Mammary epithelial cell (primary cell): Measurements from ENCODE around the gene GALNT17.

Experiments used
- EZH2 ChIP-seq: IDR thresholded peaks from 2 replicates; pipeline ENCODE4 v1.6.1; 2012; ENCODE audit warnings: low read length, inconsistent platforms, borderline replicate concordance
- TF ChIP-seq, protein P1 (sequence below), 2 donors: IDR thresholded peaks in 1 of 2; conservative IDR thresholded peaks in 1 of 2; 2 replicates each; pipeline ENCODE4 v1.5.1; 2011 to 2012; ENCODE audit warnings: inconsistent platforms in 2 of 2, low read length in 2 of 2, mild to moderate bottlenecking in 2 of 2, control low read depth in 1 of 2, low read depth in 1 of 2; ENCODE audit not compliant: insufficient read depth in 1 of 2; ENCODE audit errors: extremely low read depth in 1 of 2

GRCh38 chr7:71343039-71343438, 211.1 kb downstream of the GALNT17 start:
- TF ChIP-seq, protein P1, sequence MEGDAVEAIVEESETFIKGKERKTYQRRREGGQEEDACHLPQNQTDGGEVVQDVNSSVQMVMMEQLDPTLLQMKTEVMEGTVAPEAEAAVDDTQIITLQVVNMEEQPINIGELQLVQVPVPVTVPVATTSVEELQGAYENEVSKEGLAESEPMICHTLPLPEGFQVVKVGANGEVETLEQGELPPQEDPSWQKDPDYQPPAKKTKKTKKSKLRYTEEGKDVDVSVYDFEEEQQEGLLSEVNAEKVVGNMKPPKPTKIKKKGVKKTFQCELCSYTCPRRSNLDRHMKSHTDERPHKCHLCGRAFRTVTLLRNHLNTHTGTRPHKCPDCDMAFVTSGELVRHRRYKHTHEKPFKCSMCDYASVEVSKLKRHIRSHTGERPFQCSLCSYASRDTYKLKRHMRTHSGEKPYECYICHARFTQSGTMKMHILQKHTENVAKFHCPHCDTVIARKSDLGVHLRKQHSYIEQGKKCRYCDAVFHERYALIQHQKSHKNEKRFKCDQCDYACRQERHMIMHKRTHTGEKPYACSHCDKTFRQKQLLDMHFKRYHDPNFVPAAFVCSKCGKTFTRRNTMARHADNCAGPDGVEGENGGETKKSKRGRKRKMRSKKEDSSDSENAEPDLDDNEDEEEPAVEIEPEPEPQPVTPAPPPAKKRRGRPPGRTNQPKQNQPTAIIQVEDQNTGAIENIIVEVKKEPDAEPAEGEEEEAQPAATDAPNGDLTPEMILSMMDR (conservative IDR thresholded peaks at IDR 0.05 in 1 of 2, IDR thresholded peaks at IDR 0.05 in 1 of 2; ENCODE audit: extremely low read depth in 1 of 2, insufficient read depth in 1 of 2, low read depth in 1 of 2, low read length in 2 of 2) = no peak
- no peak for TF ChIP-seq EZH2
